Renal pelvis (tissue), 4 donors: ENCODE results near the gene APAF1. TPM values are rescaled to one million over a fixed set of nuclear protein-coding genes. Genes with fewer than 3 reads are reported as not detected.

Experiments used
- DNase-seq: peaks from one replicate; pipeline ENCODE4 v3.0.0-alpha.2; 2013
- polyA plus RNA-seq, 3 donors: library from polyadenylated mRNA; unstranded; fragments of 120-200 nt; gene quantifications; one replicate each; pipeline ENCODE4 v1.2.1, GENCODE V29; 2013; ENCODE audit not compliant: insufficient read length in 3 of 3

APAF1 gene
- polyA plus RNA-seq, 3 donors = 27.9 to 33.4 (median 29.7) TPM

DNA sequence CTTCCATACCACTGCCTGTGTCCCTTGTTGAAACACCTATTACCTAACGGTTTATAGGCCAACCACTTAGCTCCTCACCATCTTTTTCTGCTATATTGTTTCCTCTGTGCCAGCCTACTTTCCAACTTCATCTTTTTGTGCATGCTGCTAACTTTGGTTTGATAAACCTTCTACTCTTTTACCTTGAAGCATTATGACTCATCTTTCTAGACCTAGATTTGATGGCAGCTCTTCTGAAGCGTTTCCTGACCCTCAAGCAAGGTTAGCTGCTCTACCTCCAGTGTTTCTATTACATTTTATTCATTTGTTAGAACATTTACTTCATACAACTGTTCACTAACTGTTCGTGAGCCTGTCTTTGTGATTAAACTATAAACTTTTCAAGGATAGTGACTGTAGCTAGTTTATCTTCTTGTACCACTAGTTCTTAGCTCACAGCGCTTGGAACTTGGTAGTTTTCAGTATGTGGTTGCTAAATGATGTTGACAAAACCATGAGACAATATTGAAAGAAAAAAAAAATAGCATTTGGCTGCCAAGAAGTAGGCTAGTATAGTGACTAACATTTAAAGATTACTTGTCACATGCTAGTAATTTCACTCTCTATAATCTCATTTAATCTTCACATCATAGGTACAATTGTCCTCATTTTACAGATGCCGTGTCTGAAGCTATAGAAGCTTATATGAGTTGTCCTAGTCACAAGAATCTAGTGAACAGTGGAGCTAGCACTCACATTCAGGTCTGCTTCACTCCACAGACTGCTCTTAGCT lies 79.5 kb downstream of the APAF1 start:
- no peak for DNase-seq

- no peak for DNase-seq
Measured at GRCh38 chr12:98725476-98726247, 80.6 kb downstream of the APAF1 start.

DNA sequence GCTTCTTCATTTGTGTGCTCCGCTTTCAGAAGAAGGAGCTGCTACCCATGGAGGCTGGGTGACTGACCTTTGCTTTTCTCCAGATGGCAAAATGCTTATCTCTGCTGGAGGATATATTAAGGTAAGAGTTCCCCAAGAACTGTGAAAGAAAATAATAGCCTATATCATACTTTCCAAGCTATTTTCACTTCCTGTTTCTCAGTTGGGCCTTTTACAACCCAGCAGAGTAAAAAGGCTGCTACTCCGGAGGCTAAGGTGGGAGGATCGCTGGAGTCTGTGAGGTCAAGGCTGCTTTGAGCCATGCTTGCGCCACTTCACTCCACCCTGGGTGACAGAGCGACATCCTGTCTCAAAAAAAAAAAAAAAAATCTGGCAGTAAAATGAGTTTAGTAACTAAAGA lies 82.1 kb downstream of the APAF1 start:
- no peak for DNase-seq

DNA sequence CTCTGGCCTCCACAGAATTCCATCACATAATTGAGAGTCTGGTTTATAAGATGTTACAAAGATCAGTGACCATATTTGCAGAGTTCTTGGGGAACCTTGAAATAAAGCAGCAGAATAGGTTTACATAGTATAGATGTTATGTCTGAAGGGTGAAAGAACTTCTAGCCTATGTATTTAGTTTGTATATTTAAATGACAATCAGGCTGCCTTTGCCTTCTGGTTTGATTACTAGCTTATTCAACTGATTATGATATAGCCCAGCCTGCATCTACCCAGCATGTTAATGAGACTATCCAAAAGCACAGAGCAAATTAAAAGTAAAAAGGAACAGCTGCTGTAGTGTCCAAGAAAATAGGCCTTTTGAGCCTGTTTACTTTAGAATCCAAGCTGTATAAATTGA lies 85.3 kb downstream of the APAF1 start:
- no peak for DNase-seq

- no peak for DNase-seq
Measured at GRCh38 chr12:98733667-98734350, 88.7 kb downstream of the APAF1 start.

GRCh38 chr12:98735821-98736220 lies 90.7 kb downstream of the APAF1 start:
- DNase-seq = no peak

DNA sequence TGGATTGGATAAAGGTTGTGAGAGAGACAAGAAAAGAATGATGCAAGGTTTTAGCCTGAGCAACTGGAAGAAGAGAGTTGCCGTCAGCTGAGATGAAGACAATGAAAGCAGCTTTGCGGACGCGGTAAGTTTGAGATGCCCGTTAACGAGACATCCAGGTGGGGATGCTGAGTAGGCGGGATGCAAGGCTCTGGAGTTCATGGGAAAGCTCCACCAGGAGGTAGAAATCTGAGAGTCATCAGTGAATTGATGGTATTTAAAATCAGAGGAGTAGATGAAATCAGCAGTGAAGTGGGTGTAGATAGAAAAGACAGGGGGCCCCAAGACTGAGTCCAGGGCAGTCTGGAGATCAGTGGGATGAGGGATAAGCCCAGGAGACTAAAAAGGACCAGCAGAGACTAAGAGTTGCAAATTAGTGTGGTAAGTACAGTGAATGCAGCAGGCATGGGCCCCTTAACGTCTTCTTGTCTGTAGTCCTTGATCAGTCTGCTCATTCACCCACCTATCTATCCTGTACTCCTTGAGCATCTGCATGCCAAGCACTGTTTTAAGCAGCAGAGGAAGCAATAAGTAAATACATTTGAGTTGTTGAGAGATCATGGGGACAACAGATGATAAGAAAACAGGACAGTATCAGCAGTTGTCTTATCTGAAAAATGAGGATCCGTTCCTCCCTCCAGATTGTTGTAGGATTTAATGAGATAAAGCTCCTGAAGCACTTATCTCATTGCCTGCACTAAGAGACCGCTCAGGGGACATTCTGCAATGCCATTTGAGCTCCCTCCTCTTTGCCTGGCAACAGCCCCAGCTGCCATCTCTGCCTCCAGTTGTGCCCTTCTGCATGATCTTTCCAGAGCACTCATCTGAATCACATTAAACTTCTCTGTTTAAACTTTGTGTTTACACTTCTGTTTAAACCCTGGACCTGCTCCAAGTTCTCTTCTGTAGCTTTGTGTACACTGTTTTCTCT lies 91.5 kb downstream of the APAF1 start:
- no peak for DNase-seq

DNA sequence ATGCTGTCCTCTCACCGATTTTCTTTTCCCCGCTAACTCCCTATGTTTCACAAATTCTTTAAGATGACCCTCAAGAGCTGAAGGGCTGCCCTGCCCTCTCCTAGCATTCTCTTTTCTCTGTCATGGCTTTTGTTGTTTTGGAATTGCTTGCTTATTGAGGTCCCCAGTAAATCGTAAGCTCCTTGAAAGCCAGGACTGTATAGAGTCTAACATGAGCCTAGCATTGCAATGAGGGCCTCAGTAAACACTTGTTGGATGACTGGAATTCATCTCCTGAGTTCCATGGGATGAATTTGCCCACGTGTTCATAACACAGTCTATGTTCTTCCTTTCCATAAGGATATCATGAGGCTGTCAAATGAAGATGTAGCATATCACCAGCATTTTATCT lies 92.2 kb downstream of the APAF1 start:
- DNase-seq = no peak

DNA sequence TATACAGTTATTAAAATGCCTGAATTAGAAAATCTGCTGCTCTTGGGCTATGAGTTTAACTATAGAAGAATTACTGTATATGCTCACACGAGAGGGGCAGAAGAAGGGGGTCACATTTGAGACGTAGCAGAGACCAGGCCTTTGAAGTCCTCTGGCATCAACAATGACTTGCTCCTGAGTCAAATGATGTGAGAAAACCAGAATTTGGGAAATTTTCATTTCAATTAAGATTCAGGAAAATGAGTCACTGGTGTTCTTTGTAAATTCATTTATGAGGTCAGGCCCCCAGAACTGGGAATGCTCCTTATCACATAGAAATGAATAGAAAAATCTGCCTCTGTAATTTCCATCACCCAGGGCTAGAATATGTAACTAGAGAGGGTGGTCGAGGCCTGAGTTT lies 92.9 kb downstream of the APAF1 start:
- DNase-seq = no peak

DNA sequence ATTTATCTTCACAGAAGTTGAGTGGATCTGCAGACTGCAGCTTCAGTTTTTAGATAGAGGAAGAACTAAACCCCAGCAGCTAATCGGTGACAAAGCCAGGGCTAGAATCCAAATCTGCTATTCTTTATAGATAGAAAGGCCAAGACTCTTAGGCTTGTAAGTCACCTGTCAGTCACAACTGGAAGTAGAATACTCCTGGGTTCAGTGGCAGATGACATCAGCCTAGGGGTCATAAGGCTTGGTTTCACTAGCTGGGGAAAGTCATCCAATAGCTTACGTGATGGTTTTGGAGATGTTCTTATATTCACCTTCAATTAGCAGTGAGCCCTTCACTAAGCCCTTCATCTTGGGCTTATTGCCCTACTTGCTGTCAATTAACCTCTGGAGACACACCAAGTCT lies 93.4 kb downstream of the APAF1 start:
- no peak for DNase-seq

GRCh38 chr12:98740751-98741150 lies 95.7 kb downstream of the APAF1 start:
- DNase-seq = no peak

DNA sequence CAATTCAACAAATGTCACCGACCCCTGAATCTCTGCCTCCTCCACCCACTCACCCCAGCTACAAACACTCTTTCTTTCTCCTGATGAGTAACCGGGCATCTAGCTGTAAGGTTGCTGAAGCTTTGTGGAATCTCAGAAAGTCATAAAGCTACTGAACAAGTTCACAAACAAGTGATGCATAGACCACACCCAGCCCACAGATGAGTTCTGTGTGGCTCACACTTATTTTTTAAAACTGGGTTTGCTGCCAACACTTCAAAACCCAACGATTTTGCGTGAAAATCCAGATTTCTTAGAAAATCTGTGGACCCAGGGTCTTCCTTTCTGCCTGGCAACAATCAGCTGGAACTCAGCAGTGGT lies 96.1 kb downstream of the APAF1 start:
- DNase-seq = no peak

- no peak for DNase-seq
Measured at GRCh38 chr12:98741556-98742265, 96.6 kb downstream of the APAF1 start.

DNA sequence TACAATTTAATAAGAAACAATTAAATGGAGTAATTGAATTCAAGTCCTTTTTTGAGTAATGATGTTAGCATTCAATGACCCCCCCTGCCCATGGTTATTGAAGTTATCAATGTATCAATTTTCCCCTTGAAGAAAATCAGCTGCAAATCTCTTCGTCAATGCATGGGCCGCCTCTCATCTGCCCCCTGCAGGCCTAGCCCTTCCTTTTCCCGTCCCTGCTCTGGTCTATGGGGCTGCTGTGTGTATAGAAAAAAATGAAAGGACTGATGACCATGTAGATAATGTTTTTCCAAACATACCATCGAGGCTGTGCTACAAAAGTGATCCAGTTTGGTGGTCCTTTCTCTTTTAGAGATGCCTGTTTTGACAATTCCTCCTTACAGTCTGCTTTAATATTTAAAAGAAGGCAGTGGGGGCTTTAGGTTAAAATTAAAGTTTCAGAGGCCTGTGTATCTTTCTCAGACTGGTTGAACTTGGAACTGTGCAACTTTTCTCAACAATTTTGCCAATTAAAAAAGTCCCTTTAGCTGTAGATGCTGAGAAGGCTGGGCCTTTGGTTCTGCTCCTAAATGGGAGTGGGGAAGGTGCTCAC lies 98.4 kb downstream of the APAF1 start:
- DNase-seq = no peak

- no peak for DNase-seq
Measured at GRCh38 chr12:98744680-98745079, 99.6 kb downstream of the APAF1 start.

DNA sequence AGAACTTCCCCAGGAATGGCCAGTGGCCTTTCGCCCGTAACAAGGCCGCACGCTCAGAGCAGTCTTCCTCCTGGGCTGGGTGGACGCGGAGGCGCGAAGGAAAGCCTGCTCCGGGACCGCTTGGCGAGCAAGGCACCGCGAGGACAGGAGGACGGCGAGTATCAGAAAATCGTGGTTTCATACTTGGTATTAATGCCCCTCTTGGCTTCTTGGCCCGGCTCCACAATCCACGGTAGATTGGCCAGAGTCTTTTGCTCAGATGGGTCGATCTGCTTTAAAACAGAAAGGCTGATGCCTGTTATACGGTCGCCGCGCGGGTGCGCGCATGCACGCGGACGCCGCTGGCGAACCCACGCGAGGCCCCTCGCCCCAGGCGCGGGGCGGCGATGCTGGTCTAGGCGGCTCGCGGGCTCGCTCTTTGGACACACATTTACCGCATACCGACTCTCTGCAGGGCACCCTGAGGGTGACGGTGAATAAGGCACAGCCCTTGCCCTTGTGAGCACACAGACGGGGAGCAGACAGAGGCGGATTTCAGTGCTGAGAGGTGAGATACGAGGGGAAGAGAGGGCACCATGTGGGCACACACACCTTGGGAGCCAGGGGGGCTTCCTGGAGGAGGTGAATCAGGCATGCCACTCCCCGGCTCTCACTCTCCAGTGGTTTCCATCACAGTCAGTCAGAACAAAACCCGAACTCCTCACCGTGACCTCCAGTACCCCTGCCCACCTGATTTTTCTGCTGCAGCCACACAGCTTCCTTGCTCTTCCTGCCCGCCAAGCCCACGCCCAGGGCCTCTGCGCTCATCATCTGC lies 100.7 kb downstream of the APAF1 start:
- no peak for DNase-seq

DNA sequence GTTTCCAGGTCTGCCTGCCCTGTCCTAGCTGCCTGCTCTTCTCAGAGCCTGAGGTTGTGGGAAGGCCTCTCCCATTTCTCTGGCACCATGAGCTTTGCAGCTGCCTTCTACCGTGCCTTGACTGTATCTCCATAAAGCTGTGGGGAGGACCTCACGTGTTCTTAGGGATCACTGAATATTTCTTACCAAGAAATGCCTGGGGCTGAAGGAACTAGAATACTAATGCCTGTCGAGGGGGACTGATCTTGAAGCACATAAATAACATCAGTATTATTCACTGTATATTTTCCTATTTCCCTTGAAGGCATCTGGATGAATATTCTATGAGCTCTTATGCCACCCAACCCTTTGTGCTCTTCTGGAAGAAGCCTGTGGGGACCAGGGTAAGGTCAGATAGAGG lies 103.4 kb downstream of the APAF1 start:
- no peak for DNase-seq

DNA sequence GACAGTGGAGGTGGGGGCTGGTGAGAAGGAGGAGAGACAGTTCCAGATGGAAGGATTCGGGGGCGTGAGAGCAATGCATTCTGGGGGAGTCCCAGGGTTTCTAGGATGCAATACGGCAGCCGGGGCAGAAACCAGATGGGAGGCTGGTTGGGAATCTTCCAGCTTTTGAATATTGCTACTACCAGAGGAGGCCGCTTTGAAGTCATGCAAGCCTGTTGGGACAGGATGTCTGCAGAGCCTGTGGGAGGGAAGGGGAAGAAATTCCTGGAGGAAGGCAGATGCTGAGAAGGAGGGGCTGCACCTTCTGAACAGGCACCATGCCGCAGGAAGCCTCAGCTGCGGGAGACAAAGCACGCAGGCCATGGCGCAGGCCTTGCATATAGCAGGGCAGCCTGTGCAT lies 105.4 kb downstream of the APAF1 start:
- DNase-seq = no peak

DNA sequence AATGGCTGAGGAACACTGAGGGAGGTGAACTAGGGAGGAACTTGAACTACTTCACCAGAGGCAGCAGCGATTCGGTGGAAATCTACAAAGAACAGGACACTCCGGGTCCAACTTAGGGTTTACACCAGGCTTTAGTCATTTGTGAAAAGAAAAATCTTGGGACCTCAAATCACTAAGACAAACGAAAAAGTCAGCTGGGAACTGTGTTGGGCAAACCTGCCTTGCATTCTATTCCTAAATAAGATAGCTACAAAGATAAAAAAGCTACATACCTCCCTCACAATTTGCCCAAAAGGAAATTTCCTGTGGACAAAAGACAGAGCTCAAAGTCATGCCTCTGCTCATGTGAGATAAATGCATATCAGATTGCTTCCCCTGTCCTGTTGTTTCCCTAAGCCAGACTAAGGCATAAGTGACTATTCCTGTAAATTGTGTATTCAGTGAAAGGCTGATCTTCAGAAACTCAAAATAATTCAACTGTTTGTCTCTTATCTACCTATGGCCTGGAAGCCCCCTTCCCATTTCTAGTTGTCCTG lies 106.6 kb downstream of the APAF1 start:
- no peak for DNase-seq

- DNase-seq = no peak
Measured at GRCh38 chr12:98752726-98753125, 107.6 kb downstream of the APAF1 start.
